GM19372 (cell line): ENCODE results near the gene INPP5A.
"Not testable (repeated sequence)": the region's sequence is repeated elsewhere in the genome, so short reads cannot be mapped to it uniquely, and the experiment has no call there.

Experiments used
- ATAC-seq: cut with Tn5 transposase; IDR thresholded peaks from one replicate; pipeline ENCODE4 v1.9.1; 2021; ENCODE audit warnings: mild to moderate bottlenecking, low read depth, moderate library complexity; ENCODE audit not compliant: unreplicated experiment

INPP5A gene

DNA sequence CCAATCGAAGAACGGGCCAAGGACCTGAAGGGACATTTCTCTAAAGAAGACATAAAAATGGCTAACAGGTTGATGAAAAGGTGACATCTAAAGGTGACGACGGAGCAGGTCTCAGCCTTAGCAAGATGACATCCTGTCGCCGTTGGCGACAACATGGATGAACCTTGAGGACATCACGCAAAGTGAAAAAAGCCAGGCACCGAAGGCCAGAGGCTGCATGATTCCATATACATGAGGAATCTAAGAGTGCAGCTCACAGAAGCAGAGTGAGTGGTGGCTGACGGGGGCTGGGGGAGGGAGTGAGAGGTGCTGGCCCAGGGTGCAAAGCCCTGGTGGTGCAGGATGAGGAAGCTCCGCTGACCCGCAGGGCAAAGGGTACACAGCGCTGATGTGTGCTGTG lies 282.5 kb downstream of the INPP5A start:
- ATAC-seq = no peak

DNA sequence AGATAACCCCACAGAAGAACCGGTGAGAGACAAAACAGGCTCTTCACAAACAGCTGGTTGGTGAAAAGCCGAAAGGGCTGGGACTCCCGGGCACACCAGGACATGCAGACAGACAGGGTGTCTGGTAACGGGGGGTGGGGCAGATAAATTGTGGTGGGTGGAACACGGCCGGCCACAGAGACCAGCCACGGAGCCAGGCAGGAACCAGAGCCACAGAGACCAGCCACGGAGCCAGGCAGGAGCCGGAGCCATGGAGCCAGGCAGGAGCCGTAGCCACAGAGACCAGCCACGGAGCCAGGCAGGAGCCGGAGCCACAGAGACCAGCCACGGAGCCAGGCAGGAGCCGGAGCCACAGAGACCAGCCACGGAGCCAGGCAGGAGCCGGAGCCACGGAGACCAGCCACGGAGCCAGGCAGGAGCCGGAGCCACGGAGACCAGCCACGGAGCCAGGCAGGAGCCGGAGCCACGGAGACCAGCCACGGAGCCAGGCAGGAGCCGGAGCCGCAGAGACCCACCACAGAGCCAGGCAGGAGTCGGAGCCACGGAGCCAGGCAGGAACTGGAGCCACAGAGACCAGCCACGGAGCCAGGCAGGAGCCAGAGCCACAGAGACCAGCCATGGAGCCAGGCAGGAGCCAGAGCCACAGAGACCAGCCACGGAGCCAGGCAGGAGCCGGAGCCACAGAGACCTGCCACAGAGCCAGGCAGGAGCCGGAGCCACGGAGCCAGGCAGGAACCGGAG lies 288.4 kb downstream of the INPP5A start:
- ATAC-seq = not testable (repeated sequence)

DNA sequence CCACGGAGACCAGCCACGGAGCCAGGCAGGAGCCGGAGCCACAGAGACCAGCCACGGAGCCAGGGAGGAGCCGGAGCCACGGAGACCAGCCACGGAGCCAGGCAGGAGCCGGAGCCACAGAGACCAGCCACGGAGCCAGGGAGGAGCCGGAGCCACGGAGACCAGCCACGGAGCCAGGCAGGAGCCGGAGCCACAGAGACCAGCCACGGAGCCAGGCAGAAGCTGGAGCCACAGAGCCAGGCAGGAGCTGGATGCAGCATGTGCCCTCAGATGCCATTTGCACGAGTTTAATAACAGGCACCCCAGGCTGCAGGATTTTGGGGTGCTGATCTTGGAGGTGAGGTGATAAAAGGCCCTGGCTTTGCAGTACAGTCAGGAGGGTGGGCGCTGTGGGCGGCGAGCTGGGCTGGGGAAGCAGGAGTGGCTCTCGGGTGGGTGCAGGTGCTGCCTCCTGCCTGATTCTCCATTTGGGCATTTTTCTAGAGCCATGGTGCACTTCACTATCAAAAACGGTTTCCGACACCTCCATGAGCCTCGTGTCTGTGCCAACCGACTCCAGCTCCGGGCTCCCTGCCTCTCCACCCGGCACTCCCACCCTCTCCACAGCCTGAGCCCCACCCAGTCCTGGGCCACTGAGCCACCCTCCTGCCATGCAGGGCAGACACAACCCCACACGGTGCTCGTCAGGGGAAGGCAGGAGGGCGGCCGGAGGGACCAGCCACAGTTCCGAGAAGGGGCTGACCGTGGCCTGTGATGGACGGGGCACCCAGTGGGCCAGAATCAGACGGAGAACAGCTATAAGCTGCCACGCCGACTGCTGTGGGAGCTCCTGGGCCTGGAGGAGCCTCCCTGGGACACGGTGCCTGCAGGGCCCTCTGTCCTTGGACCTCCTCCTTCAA lies 289.2 kb downstream of the INPP5A start:
- ATAC-seq = no peak

DNA sequence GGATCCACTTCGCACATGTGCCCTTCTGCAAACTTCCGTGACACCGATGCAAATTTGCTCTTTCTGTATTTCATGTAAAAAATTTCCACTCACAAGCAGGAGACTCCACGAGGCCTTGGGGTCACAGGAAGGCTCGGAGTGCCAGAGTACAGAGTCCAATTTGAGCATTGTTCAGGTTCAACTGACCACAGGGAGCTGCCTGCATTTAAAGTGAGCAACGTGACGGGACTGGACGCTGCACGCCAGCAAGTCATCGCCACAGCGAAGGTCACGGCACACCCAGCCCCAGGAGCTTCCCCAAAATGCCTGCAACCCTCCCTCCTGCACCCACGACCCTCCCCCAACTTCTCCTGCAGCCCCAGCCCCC lies 289.8 kb downstream of the INPP5A start:
- no peak for ATAC-seq

DNA sequence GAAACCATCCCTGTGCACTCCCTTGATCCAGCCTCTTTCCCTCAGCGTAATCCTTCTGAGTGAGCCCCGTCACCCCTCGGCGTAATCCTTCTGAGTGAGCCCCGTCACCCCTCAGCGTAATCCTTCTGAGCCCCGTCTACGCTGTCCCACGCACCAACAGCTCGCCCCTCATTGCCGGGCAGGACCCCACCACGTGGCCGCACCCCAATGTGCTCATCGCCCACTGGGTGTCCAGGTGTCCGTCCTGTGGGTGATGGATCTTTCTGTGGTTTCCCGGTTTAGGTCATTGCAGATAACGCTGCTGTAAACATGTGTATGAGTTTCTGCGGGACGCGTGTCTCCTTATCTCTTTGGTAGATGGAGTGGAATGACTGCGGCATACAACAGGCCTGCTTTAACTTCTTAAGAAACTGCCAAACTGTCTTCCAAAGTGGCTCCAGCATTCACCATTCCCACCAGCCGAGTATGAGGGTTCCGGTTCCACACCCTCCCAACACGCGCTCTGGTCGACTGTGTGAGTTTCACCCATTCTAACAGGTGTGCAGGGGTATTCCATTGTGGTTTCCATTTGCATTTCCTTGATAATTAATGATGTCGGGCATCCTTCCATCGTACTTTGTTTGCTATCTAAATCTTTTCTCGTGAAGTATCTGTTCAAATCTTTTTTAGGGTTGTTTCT lies 290.4 kb downstream of the INPP5A start:
- no peak for ATAC-seq

DNA sequence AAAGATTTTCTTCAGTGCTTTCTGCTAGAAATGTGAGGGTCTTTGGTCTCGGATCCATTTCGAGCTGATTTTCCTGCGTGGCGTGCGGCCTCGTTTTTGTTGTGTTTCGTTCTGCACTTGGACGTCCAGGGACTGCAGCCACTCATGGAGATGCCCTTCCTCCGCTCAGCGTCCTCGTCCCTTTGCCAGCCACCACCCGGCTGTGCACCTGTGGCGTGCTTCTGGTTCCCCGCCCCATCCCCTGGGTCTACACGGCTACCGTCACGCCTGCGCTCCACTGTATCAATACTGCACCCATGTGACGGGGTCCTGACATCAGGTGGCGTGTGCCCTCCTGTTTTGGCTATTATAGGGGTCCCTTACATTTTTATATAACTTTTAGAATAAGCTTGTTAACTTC lies 291.1 kb downstream of the INPP5A start:
- no peak for ATAC-seq

DNA sequence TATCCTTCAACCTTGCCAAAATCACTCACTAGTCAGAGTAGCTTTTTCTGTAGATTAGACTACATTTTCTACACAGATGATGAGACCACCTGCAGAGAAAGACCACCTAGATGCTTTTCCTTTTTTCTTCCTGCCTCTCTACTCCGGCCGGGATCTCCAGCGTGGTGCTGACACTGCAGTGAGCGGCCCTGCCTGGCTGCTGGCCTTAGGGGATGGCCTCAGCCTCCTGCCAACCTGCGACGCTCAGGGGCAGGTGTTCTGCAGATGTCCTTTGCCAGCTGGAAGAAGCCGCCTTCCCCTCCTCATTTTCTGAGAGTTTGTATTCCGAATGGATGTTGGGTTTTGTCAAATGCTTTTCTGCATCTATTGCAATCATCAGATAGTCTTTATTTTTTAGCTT lies 291.8 kb downstream of the INPP5A start:
- ATAC-seq = no peak

DNA sequence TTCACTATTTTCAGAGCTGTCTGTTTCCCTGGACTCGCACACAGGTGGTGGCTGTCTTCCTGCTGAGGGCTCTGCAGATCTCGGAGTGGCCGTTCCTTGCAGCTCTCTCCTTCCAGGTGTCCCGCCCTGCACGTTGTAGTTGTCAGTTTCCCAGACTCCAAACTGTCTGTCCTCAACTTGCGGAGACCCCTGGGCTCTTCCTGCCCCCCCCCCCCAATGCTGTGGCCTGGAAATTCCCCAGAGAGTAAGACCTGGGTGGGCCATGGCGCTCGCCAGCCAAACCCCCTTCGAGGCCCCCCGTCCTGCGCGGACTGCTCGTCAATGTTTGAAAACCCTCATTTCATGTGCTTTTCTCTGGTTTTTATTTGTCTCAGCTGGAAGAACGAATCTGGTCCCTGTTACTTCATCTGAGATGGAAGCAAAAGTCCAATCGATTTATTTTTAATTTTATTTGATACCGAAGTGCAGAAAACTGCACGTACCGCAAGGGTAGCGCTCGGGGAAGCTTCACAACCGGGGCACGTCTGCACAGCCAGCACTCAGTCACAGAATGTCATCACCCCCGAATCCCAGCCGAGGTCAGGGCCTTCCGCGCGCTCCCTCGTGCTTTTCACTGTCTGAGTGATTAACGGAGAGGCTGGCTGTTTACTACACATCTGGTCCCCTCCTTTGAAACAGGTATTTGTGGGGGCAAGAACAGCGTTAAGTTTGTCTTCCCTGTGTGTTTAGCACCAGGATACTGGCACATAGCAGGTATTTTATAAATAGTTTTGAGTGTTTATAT lies 294.8 kb downstream of the INPP5A start:
- ATAC-seq = no peak
